Lung (tissue), 12 donors: ENCODE measurements around the gene AGPAT3. TPM values are rescaled to one million over a fixed set of nuclear protein-coding genes. Genes with fewer than 3 reads are reported as not detected.
A peak's percentile ranks its signal among the peaks of the same experiment; 100 is the strongest.

Source experiments
- ATAC-seq: fragments of 200-7000 bp; cut with Tn5 transposase; one replicate; pipeline ENCODE4 v1.9.1; 2020; ENCODE audit warnings: moderate number of reproducible peaks; ENCODE audit not compliant: insufficient read depth, low FRiP score
- DNase-seq, 3 donors: peaks; one replicate each; pipeline ENCODE4 v3.0.0-alpha.2; 2013 to 2017
- H3K27ac ChIP-seq, 2 donors: one replicate each; pipeline ENCODE4 v1.5.1; 2013; ENCODE audit warnings: mild to moderate bottlenecking in 2 of 2, moderate library complexity in 2 of 2, control low read depth in 1 of 2, inconsistent platforms in 1 of 2, low read depth in 1 of 2, low read length in 1 of 2
- H3K27me3 ChIP-seq, 3 donors: one replicate each; pipeline ENCODE4 v1.5.1; 2013; ENCODE audit warnings: low read length in 2 of 3; ENCODE audit not compliant: control insufficient read depth in 3 of 3, insufficient read depth in 3 of 3
- H3K36me3 ChIP-seq, 4 donors: one replicate each; pipeline ENCODE4 v1.5.1; 2013; ENCODE audit warnings: low read length in 4 of 4, mild to moderate bottlenecking in 1 of 4, moderate library complexity in 1 of 4; ENCODE audit not compliant: control insufficient read depth in 4 of 4, insufficient read depth in 4 of 4
- H3K4me1 ChIP-seq, 5 donors: one replicate each; pipeline ENCODE4 v1.5.1; 2013; ENCODE audit warnings: low read length in 5 of 5, mild to moderate bottlenecking in 2 of 5, moderate library complexity in 1 of 5; ENCODE audit not compliant: control insufficient read depth in 5 of 5, insufficient read depth in 5 of 5
- H3K4me3 ChIP-seq: one replicate; pipeline ENCODE4 v1.5.1; 2013; ENCODE audit warnings: mild to moderate bottlenecking, control low read depth, moderate library complexity
- H3K9ac ChIP-seq, 2 donors: one replicate each; pipeline ENCODE4 v1.5.1; 2013; ENCODE audit warnings: low read length in 2 of 2, control low read depth in 1 of 2; ENCODE audit not compliant: insufficient read depth in 1 of 2
- H3K9me3 ChIP-seq, 4 donors: one replicate each; pipeline ENCODE4 v1.5.1; 2013; ENCODE audit warnings: low read length in 3 of 4, mild to moderate bottlenecking in 1 of 4, moderate library complexity in 1 of 4; ENCODE audit not compliant: control insufficient read depth in 4 of 4, insufficient read depth in 3 of 4
- CTCF ChIP-seq: IDR thresholded peaks from 2 replicates; pipeline ENCODE4 v1.5.1; 2012; ENCODE audit warnings: mild to moderate bottlenecking; ENCODE audit errors: control extremely low read depth, extremely low read depth
- WGBS, 2 donors: extraction: QIAGEN DNeasy Blood & Tissue Kit; methylation state at CpG; one replicate each; pipeline ENCODE4 v1.1.7; 2013; 5-methylcytosine and 5-hydroxymethylcytosine counted together
- polyA plus RNA-seq, 2 donors: library from polyadenylated mRNA; stranded (reverse); fragments of 200-250 nt; gene quantifications; one replicate each; pipeline ENCODE4 v1.2.1, GENCODE V29; 2013
- total RNA-seq, 2 donors: library from RNA; depleted of rRNA in 1 of 2; stranded (reverse); fragments of >200 nt in 1 of 2; gene quantifications; one replicate each; pipeline ENCODE4 v1.2.1, GENCODE V29; 2014 to 2021
- donor health status: control.
- donor health status: control.
- donor health status: Bipolar disorder and iron deficiency.
- donor health status: healthy.
- donor health status: DM: yes; HTN: yes; CAD: no.

Gene AGPAT3
- total and polyA plus RNA-seq, 4 donors: 29.4 to 120 (median 43.9) TPM

DNA sequence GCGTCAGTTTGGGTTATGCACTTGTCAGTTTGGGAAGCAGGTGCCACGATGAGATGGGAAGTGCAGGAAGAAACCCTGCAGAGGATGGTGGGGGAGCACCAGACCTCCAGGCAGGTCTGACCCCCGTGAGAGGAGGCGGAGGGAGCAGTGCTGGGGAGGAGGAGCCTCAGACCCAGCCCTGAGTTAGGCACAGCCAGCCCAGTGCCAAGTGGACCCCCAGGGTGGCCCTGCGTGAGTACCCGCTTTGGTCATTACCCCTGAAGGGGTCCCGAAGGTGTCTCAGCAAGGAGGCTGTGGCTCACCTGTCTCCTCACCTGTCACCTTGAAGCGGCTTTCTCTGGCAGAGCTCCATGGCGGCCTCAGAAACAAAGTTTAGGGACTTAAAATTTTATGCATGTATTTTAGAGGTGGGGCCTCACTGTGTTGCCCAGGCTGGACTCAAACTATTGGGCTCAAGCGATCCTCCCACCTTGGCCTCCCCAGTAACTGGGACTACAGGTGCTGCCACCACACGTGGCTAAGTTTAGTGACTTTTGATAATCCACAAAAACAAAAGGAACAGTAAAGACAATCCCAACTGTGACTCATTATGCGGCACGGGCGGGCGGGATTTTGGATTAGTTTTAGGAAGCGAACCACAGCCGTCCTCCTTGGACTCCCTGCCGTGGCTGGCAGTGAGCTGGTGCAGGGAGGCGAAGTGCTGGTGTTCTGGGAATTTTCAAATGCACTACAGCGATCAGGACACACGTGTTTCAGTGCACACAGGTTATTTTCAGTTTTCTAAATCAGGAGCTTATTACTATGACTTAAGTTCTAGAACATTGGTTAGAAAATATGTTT is 4.7 kb downstream of the AGPAT3 start:
- DNase-seq: no peak
- ATAC-seq: no peak
- Histone ChIP-seq H3K27ac (no peak overlapping the region), H3K4me3 (no peak overlapping the region), H3K9me3 (no peaks in the 10 kb centered on the region), H3K4me1 (peaks cover 0 to 14% (median 10%) of the 10 kb centered on the region in 5 donors), H3K9ac (no peak overlapping the region), H3K27me3 (no peaks in the 10 kb centered on the region), H3K36me3 (peaks cover 3 to 17% (median 7%) of the 10 kb centered on the region in 4 donors)
- WGBS, 2 donors: 92 to 93% methylated on average over 21 of the region's 21 CpGs
- TF ChIP-seq CTCF: no peak

DNA sequence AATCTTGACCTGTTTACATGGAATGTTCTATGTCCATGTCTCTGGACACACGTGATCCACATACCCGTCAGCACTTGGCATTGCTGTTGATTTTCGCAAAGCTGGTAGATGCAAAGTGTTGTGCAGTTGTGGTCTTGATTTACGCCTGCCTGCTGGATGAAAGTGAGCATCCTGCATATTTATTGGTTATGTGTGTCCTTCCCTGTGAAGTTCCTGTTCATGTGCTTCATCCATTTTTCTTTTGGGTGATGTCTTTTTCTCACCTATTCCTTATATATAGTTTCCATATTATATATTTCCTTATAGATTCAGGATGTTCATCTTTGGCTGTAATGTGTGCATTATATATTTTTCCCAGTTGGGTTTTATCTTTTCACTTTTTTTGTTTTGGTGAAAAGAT is 6.5 kb downstream of the AGPAT3 start:
- Histone ChIP-seq H3K9ac (no peak overlapping the region), H3K4me3 (no peak overlapping the region), H3K36me3 (peaks cover 3 to 17% (median 7%) of the 10 kb centered on the region in 4 donors), H3K9me3 (no peaks in the 10 kb centered on the region), H3K27me3 (no peaks in the 10 kb centered on the region), H3K4me1 (peaks cover 0 to 12% (median 10%) of the 10 kb centered on the region in 5 donors), H3K27ac (no peak overlapping the region)
- ATAC-seq (no peak), DNase-seq (no peak)
- TF ChIP-seq CTCF: no peak
- 97 to 99% methylated on average over 4 of the region's 4 CpGs for WGBS, 2 donors

- WGBS, 2 donors: 82 to 87% methylated on average over 16 of the region's 16 CpGs
- DNase-seq (no peak), ATAC-seq (no peak)
These were observed 7.6 kb downstream of the AGPAT3 start for GRCh38 chr21:43872531-43873197.

More at GRCh38 chr21:43872531-43873197, 7.6 kb downstream of the AGPAT3 start:
- H3K4me1 ChIP-seq: peaks cover 0 to 5% (median under 1%) of the 10 kb centered on the region in 5 donors
- H3K4me3 ChIP-seq: no peak overlapping the region
- peaks cover 3 to 17% (median 6%) of the 10 kb centered on the region in 4 donors for H3K36me3 ChIP-seq
- no peaks in the 10 kb centered on the region for H3K9me3 ChIP-seq
- H3K27me3 ChIP-seq: no peaks in the 10 kb centered on the region
- H3K27ac ChIP-seq: peak overlapping the region in 1 of 2 donors; percentile 24
- H3K9ac ChIP-seq: no peak overlapping the region
- TF ChIP-seq CTCF: no peak
